Activated effector memory CD4-positive, alpha-beta T cell treated with Interleukin-2 at 50 U/mL for 16 hours (primary cell): Measurements from ENCODE around the gene NRDC.
"Not testable (repeated sequence)": the region's sequence is repeated elsewhere in the genome, so short reads cannot be mapped to it uniquely, and the experiment has no call there.

Experiments
- DNase-seq: peaks from one replicate; pipeline ENCODE4 v3.0.0-alpha.2; 2020

Gene NRDC

GRCh38 chr1:51842261-51842660 lies 36.3 kb downstream of the NRDC start:
- no peak for DNase-seq

GRCh38 chr1:51840743-51841461 lies 37.6 kb downstream of the NRDC start:
- no peak for DNase-seq

- DNase-seq = no peak
Observed at GRCh38 chr1:51840182-51840581, 38.3 kb downstream of the NRDC start.

- DNase-seq = no peak
Observed at GRCh38 chr1:51839094-51839493, 39.4 kb downstream of the NRDC start.

- no peak for DNase-seq
Observed at GRCh38 chr1:51837243-51837642, 41.3 kb downstream of the NRDC start.

GRCh38 chr1:51833700-51834099 lies 44.8 kb downstream of the NRDC start:
- DNase-seq = no peak

- DNase-seq = no peak
Observed at GRCh38 chr1:51829058-51829457, 49.5 kb downstream of the NRDC start.

- no peak for DNase-seq
Observed at GRCh38 chr1:51819810-51820209, 58.7 kb downstream of the NRDC start.

- not testable (repeated sequence) for DNase-seq
Observed at GRCh38 chr1:51819021-51819420, 59.5 kb downstream of the NRDC start.

GRCh38 chr1:51818487-51818886 lies 60.0 kb downstream of the NRDC start:
- DNase-seq = no peak

GRCh38 chr1:51814513-51814912 lies 64.0 kb downstream of the NRDC start:
- no peak for DNase-seq

- no peak for DNase-seq
Observed at GRCh38 chr1:51799372-51799771, 79.2 kb downstream of the NRDC start.

GRCh38 chr1:51794868-51795267 lies 83.7 kb downstream of the NRDC start:
- no peak for DNase-seq

- DNase-seq = no peak
Observed at GRCh38 chr1:51794260-51794659, 84.3 kb downstream of the NRDC start.

- no peak for DNase-seq
Observed at GRCh38 chr1:51792864-51793263, 85.7 kb downstream of the NRDC start.

- no peak for DNase-seq
Observed at GRCh38 chr1:51791888-51792287, 86.6 kb downstream of the NRDC start.

- DNase-seq = no peak
Observed at GRCh38 chr1:51790385-51790784, 88.1 kb downstream of the NRDC start.

GRCh38 chr1:51789342-51789741 lies 89.2 kb downstream of the NRDC start:
- no peak for DNase-seq

- DNase-seq = no peak
Observed at GRCh38 chr1:51788938-51789337, 89.6 kb downstream of the NRDC start.

- no peak for DNase-seq
Observed at GRCh38 chr1:51784997-51785421, 93.5 kb downstream of the NRDC start.

GRCh38 chr1:51780927-51781326 lies 97.6 kb downstream of the NRDC start:
- no peak for DNase-seq

GRCh38 chr1:51776408-51776807 lies 102.1 kb downstream of the NRDC start:
- no peak for DNase-seq

GRCh38 chr1:51768971-51769588 lies 109.4 kb downstream of the NRDC start:
- DNase-seq = no peak

GRCh38 chr1:51761351-51761750 lies 117.2 kb downstream of the NRDC start:
- DNase-seq = no peak

GRCh38 chr1:51760872-51761271 lies 117.7 kb downstream of the NRDC start:
- no peak for DNase-seq
